ENCODE results near the gene HAUS5. TPM values are rescaled to one million over a fixed set of nuclear protein-coding genes. Genes with fewer than 3 reads are reported as not detected.
A peak's percentile ranks its signal among the peaks of the same experiment; 100 is the strongest.

Gene HAUS5
- total and polyA plus RNA-seq, 5 donors from 2014 or later, result 5.1 to 25.9 (median 6.9) TPM

DNA sequence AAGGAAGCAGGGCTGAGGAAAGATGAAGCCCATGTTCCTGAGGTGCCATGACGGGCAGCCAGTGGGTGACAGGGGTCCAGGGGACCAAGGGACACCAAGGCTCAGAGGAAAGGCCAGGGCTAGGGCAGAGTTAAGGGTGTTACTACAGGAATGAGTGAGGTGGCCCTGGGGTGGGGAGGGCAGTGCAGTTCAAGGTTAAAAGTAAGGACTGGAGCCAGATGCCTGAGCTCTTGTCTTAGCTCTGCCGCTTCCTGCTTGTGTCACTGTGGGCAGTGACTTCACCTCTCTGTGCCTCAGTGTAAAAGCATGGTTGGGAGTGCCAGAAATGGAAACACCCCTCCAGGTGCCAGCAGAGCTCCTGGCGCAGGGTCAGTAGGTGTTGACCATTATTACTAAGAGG, 24.1 kb downstream of the HAUS5 start:
- no peaks in the 10 kb centered on the region for H3K27me3 ChIP-seq (ENCODE audit: control insufficient read depth, insufficient read depth, low read length)
- H3K4me1 ChIP-seq (ENCODE audit: control insufficient read depth, insufficient read depth, low read length, poor library complexity, severe bottlenecking), result peaks cover 6% of the 10 kb centered on the region
- DNase-seq, result no peak
- Mint-ChIP-seq H3K36me3 (peaks cover 28% of the 10 kb centered on the region), H3K9me3 (no peaks in the 10 kb centered on the region), H3K4me3 (peak overlapping the region in 1 of 4 donors; percentile 29), H3K4me1 (peaks cover 6 to 19% (median 10%) of the 10 kb centered on the region in 4 donors), H3K27me3 (no peaks in the 10 kb centered on the region), H3K27ac (no peak overlapping the region)
- no peaks in the 10 kb centered on the region for H3K9me3 ChIP-seq (ENCODE audit: control insufficient read depth in 2 of 2, low read length in 2 of 2)
- no peak overlapping the region for H3K4me3 ChIP-seq (ENCODE audit: low read depth, low read length)
- no peak for ATAC-seq (ENCODE audit: low read depth in 2 of 2)
- no peak overlapping the region for H3K27ac ChIP-seq (ENCODE audit: insufficient read depth, low read length, poor library complexity, severe bottlenecking)
- H3K36me3 ChIP-seq (ENCODE audit: control insufficient read depth, insufficient read depth, low read length), result peaks cover 52% of the 10 kb centered on the region

DNA sequence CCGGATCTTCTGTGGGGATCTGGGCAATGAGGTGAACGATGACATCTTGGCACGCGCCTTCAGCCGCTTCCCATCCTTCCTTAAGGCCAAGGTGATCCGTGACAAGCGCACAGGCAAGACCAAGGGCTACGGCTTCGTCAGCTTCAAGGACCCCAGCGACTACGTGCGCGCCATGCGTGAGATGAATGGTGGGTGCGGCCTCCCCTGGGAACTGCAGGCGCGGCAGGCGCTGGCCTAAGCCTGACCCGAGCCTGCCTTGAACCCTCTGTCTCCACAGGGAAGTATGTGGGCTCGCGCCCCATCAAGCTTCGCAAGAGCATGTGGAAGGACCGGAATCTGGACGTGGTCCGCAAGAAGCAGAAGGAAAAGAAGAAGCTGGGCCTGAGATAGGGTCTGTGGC, 24.6 kb downstream of the HAUS5 start:
- H3K36me3 ChIP-seq (ENCODE audit: control insufficient read depth, insufficient read depth, low read length), result peaks cover 47% of the 10 kb centered on the region
- ATAC-seq (ENCODE audit: low read depth in 2 of 2) (no peak), DNase-seq (no peak)
- H3K9me3 ChIP-seq (ENCODE audit: control insufficient read depth in 2 of 2, low read length in 2 of 2), result no peaks in the 10 kb centered on the region
- H3K27ac Mint-ChIP-seq, result no peak overlapping the region
- peaks cover 11% of the 10 kb centered on the region for H3K4me1 ChIP-seq (ENCODE audit: control insufficient read depth, insufficient read depth, low read length, poor library complexity, severe bottlenecking)
- no peaks in the 10 kb centered on the region for H3K9me3 Mint-ChIP-seq
- H3K27me3 Mint-ChIP-seq, result no peaks in the 10 kb centered on the region
- H3K27me3 ChIP-seq (ENCODE audit: control insufficient read depth, insufficient read depth, low read length), result no peaks in the 10 kb centered on the region
- H3K4me3 ChIP-seq (ENCODE audit: low read depth, low read length), result no peak overlapping the region
- H3K4me1 Mint-ChIP-seq, result peaks cover 2 to 19% (median 8%) of the 10 kb centered on the region in 4 donors
- H3K4me3 Mint-ChIP-seq, result peak overlapping the region in 1 of 4 donors; percentile 29
- no peak overlapping the region for H3K27ac ChIP-seq (ENCODE audit: insufficient read depth, low read length, poor library complexity, severe bottlenecking)
- H3K36me3 Mint-ChIP-seq, result peaks cover 23% of the 10 kb centered on the region

DNA sequence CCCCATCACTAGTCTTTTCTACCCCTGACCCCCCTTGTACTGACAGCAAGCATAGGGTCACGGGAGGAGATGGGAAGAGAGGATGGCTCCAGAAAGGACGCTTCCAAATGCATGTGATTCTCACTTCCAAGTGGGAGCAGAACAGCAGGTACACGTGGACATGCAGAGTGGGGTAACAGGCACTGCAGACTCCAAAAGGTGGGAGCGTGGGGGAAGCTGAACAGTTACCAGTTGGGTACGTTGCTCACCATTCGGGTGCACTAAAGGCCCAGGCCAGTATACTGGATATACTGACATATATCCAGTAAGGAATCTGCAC, 26.7 kb downstream of the HAUS5 start:
- Histone ChIP-seq H3K4me3 (ENCODE audit: low read depth, low read length) (no peak overlapping the region), H3K4me1 (ENCODE audit: control insufficient read depth, insufficient read depth, low read length, poor library complexity, severe bottlenecking) (peaks cover 31% of the 10 kb centered on the region), H3K27me3 (ENCODE audit: control insufficient read depth, insufficient read depth, low read length) (no peaks in the 10 kb centered on the region), H3K27ac (ENCODE audit: insufficient read depth, low read length, poor library complexity, severe bottlenecking) (no peak overlapping the region), H3K9me3 (ENCODE audit: control insufficient read depth in 2 of 2, low read length in 2 of 2) (no peaks in the 10 kb centered on the region), H3K36me3 (ENCODE audit: control insufficient read depth, insufficient read depth, low read length) (peaks cover 30% of the 10 kb centered on the region)
- peaks cover 0 to 25% (median 6%) of the 10 kb centered on the region in 4 donors for H3K4me1 Mint-ChIP-seq
- peak overlapping the region in 1 of 3 donors; percentile 20 for H3K27ac Mint-ChIP-seq
- ATAC-seq (ENCODE audit: low read depth in 2 of 2) (no peak), DNase-seq (no peak)
- peaks cover 15% of the 10 kb centered on the region for H3K36me3 Mint-ChIP-seq
- no peaks in the 10 kb centered on the region for H3K27me3 Mint-ChIP-seq
- H3K4me3 Mint-ChIP-seq, result peak overlapping the region in 1 of 4 donors; percentile 46
- peaks cover 0 to 2% (median 0%) of the 10 kb centered on the region in 7 donors for H3K9me3 Mint-ChIP-seq

DNA sequence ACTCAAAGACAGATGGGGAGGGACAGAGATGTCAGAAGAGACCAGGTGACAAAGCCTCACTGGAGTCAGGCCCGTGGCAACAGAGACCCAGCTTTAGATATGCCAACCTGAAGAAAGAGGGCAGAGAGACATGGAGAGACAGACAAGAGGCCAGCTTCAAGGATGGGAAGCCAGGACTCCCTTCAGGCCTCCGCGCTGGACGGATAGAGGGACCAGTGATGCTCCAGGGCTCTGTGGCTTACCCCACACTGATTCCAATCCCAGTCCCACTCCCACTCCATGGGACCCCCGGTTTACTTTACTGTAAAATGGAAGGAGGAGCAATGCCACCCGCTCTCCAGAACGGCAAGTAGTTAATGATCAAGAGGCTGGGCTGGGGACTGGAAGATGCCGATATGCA, 27.3 kb downstream of the HAUS5 start:
- DNase-seq (no peak), ATAC-seq (ENCODE audit: low read depth in 2 of 2) (no peak)
- H3K36me3 ChIP-seq (ENCODE audit: control insufficient read depth, insufficient read depth, low read length), result peaks cover 26% of the 10 kb centered on the region
- H3K27me3 Mint-ChIP-seq, result no peaks in the 10 kb centered on the region
- H3K4me1 Mint-ChIP-seq, result peaks cover 0 to 31% (median 10%) of the 10 kb centered on the region in 4 donors
- H3K9me3 ChIP-seq (ENCODE audit: control insufficient read depth in 2 of 2, low read length in 2 of 2), result no peaks in the 10 kb centered on the region
- no peak overlapping the region for H3K27ac ChIP-seq (ENCODE audit: insufficient read depth, low read length, poor library complexity, severe bottlenecking)
- H3K4me3 Mint-ChIP-seq, result peak overlapping the region in 1 of 4 donors; percentile 46
- peaks cover 36% of the 10 kb centered on the region for H3K4me1 ChIP-seq (ENCODE audit: control insufficient read depth, insufficient read depth, low read length, poor library complexity, severe bottlenecking)
- H3K27me3 ChIP-seq (ENCODE audit: control insufficient read depth, insufficient read depth, low read length), result no peaks in the 10 kb centered on the region
- H3K4me3 ChIP-seq (ENCODE audit: low read depth, low read length), result no peak overlapping the region
- H3K36me3 Mint-ChIP-seq, result peaks cover 12% of the 10 kb centered on the region
- H3K9me3 Mint-ChIP-seq, result peaks cover 0 to 2% (median 0%) of the 10 kb centered on the region in 7 donors
- H3K27ac Mint-ChIP-seq, result peak overlapping the region in 1 of 3 donors; percentile 20

DNA sequence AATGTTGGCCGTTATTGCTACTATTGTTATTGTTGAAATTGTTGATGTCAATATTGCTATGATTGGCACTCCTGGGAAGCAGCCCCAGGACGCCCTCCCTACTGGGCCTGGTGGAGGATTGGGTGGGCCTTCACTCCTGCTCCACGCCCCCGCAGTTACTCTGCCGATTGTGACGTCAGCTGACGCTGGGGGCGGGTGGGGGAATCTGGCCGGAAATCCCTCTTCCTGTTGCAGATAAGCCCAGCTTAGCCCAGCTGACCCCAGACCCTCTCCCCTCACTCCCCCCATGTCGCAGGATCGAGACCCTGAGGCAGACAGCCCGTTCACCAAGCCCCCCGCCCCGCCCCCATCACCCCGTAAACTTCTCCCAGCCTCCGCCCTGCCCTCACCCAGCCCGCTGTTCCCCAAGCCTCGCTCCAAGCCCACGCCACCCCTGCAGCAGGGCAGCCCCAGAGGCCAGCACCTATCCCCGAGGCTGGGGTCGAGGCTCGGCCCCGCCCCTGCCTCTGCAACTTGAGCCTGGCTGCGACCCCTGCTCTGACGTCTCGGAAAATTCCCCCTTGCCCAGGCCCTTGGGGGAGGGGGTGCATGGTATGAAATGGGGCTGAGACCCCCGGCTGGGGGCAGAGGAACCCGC, 29.1 kb downstream of the HAUS5 start, which contains the start of gene ETV2:
Gene ETV2 (plus strand): TSS at position 231 of the 637 bp plus-strand sequence. CDS start 716 bp downstream, outside the sequence.
- peaks cover 2 to 42% (median 15%) of the 10 kb centered on the region in 4 donors for H3K4me1 Mint-ChIP-seq

DNA sequence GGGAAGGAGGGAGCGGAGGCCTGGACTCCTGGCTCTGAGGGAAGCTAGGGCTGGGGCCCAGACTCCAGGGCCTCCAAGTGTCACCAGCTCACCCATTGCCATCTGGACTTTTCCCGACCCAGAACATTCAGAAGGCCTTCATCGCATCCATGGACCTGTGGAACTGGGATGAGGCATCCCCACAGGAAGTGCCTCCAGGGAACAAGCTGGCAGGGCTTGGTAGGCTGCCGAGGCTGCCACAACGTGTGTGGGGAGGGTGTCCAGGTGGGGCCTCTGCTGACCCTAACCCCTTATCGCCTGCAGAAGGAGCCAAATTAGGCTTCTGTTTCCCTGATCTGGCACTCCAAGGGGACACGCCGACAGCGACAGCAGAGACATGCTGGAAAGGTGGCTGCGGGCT, 29.8 kb downstream of the HAUS5 start:
- H3K27ac Mint-ChIP-seq, result peak overlapping the region in 1 of 3 donors; percentile 51

More for the DNA sequence above, 29.1 kb downstream of the HAUS5 start, which contains the start of gene ETV2:
- no peak for ATAC-seq (ENCODE audit: low read depth in 2 of 2)
- Histone ChIP-seq H3K9me3 (ENCODE audit: control insufficient read depth in 2 of 2, low read length in 2 of 2) (no peaks in the 10 kb centered on the region), H3K27ac (ENCODE audit: insufficient read depth, low read length, poor library complexity, severe bottlenecking) (no peak within 1 kb of the TSS), H3K4me3 (ENCODE audit: low read depth, low read length) (no peak within 1 kb of the TSS), H3K27me3 (ENCODE audit: control insufficient read depth, insufficient read depth, low read length) (no peaks in the 10 kb centered on the region), H3K4me1 (ENCODE audit: control insufficient read depth, insufficient read depth, low read length, poor library complexity, severe bottlenecking) (peaks cover 40% of the 10 kb centered on the region), H3K36me3 (ENCODE audit: control insufficient read depth, insufficient read depth, low read length) (peaks cover 13% of the 10 kb centered on the region)
- Mint-ChIP-seq H3K9me3 (peaks cover 0 to 2% (median 0%) of the 10 kb centered on the region in 7 donors), H3K27me3 (no peaks in the 10 kb centered on the region), H3K4me3 (peak within 1 kb of the TSS; percentile 73 to 96 (median 90)), H3K36me3 (peaks cover 7% of the 10 kb centered on the region), H3K27ac (peak within 1 kb of the TSS in 2 of 3 donors; percentile 43 to 51)
- DNase-seq, result peak in 2 of 3 donors; percentile 41 to 55

DNA sequence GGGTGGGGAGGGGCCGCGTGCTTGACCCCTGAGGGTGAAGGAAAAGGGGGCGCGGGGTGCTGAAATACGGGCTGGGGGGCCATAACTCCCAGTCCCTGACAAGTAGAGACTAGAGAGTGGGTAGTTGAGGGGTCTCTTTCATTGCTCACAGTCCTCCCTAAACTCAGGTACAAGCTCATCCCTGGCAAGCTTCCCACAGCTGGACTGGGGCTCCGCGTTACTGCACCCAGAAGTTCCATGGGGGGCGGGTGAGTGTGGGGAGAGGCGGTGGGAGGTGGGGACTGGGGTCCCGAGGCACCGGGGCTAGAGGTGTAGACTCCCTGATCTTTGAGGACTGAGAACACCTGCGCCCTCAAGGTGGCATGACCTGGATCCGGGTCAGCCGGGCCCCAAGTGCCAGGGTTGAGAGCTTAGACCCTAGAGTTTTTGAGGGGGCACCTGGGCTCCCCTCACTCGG, 30.3 kb downstream of the HAUS5 start:
- Histone ChIP-seq H3K36me3 (ENCODE audit: control insufficient read depth, insufficient read depth, low read length) (peaks cover under 1% of the 10 kb centered on the region), H3K27ac (ENCODE audit: insufficient read depth, low read length, poor library complexity, severe bottlenecking) (peak overlapping the region; percentile 80), H3K4me1 (ENCODE audit: control insufficient read depth, insufficient read depth, low read length, poor library complexity, severe bottlenecking) (peaks cover 45% of the 10 kb centered on the region), H3K4me3 (ENCODE audit: low read depth, low read length) (no peak overlapping the region), H3K9me3 (ENCODE audit: control insufficient read depth in 2 of 2, low read length in 2 of 2) (no peaks in the 10 kb centered on the region), H3K27me3 (ENCODE audit: control insufficient read depth, insufficient read depth, low read length) (no peaks in the 10 kb centered on the region)
- H3K27me3 Mint-ChIP-seq, result no peaks in the 10 kb centered on the region
- no peaks in the 10 kb centered on the region for H3K36me3 Mint-ChIP-seq
- peak overlapping the region; percentile 51 to 96 (median 90) for H3K4me3 Mint-ChIP-seq
- peaks cover 0 to 2% (median 0%) of the 10 kb centered on the region in 7 donors for H3K9me3 Mint-ChIP-seq
- peaks cover 3 to 44% (median 18%) of the 10 kb centered on the region in 4 donors for H3K4me1 Mint-ChIP-seq
- no peak overlapping the region for H3K27ac Mint-ChIP-seq
- ATAC-seq (ENCODE audit: low read depth in 2 of 2), result no peak
- peak in 1 of 3 donors; percentile 20 for DNase-seq

More for the DNA sequence above, 29.8 kb downstream of the HAUS5 start:
- no peak overlapping the region for H3K27ac ChIP-seq (ENCODE audit: insufficient read depth, low read length, poor library complexity, severe bottlenecking)
- H3K27me3 ChIP-seq (ENCODE audit: control insufficient read depth, insufficient read depth, low read length), result no peaks in the 10 kb centered on the region
- peaks cover 40% of the 10 kb centered on the region for H3K4me1 ChIP-seq (ENCODE audit: control insufficient read depth, insufficient read depth, low read length, poor library complexity, severe bottlenecking)
- peaks cover under 1% of the 10 kb centered on the region for H3K36me3 Mint-ChIP-seq
- no peak overlapping the region for H3K4me3 ChIP-seq (ENCODE audit: low read depth, low read length)
- peaks cover 6% of the 10 kb centered on the region for H3K36me3 ChIP-seq (ENCODE audit: control insufficient read depth, insufficient read depth, low read length)
- no peaks in the 10 kb centered on the region for H3K27me3 Mint-ChIP-seq
- peak overlapping the region; percentile 63 to 96 (median 84) for H3K4me3 Mint-ChIP-seq
- DNase-seq, result no peak
- H3K9me3 ChIP-seq (ENCODE audit: control insufficient read depth in 2 of 2, low read length in 2 of 2), result no peaks in the 10 kb centered on the region
- peaks cover 3 to 44% (median 17%) of the 10 kb centered on the region in 4 donors for H3K4me1 Mint-ChIP-seq
- H3K9me3 Mint-ChIP-seq, result peaks cover 0 to 2% (median 0%) of the 10 kb centered on the region in 7 donors
- no peak for ATAC-seq (ENCODE audit: low read depth in 2 of 2)
